ENCODE data around the gene NTM. TPM values are rescaled to one million over a fixed set of nuclear protein-coding genes. Genes with fewer than 3 reads are reported as not detected.

The NTM gene
- total RNA-seq, 1 experiment from 2014 or later: 9.9 TPM

GRCh38 chr11:131688048-131688693 is 317.8 kb downstream of the NTM start:
- Mint-ChIP-seq H3K9me3 (no peaks in the 10 kb centered on the region), H3K27me3 (ENCODE audit: low read depth) (peaks cover 44% of the 10 kb centered on the region)
- no CpG with 5 or more reads among the region's 34 CpGs for WGBS (ENCODE audit: extremely low coverage, insufficient read length, low lambda C conversion rate)

More at GRCh38 chr11:131688048-131688693, 317.8 kb downstream of the NTM start:
- Histone ChIP-seq H4K5ac (ENCODE audit: insufficient read length, low read depth, low read length) (no peak overlapping the region), H3K23ac (ENCODE audit: insufficient read length, low read depth, low read length) (no peak overlapping the region), H3K9me3 (ENCODE audit: control insufficient read depth, low read depth, low read length) (no peaks in the 10 kb centered on the region), H2BK15ac (ENCODE audit: low read depth, low read length) (no peak overlapping the region), H4K20me1 (ENCODE audit: control insufficient read depth, insufficient read depth, insufficient read length) (no peaks in the 10 kb centered on the region), H2AFZ (ENCODE audit: low read length) (no peak overlapping the region), H3T11ph (ENCODE audit: low read length) (no peak overlapping the region), H4K91ac (ENCODE audit: insufficient read length, low read depth, low read length) (no peak overlapping the region), H2BK5ac (ENCODE audit: insufficient read length, low read length) (no peak overlapping the region), H2AK5ac (ENCODE audit: insufficient read length, low read length) (no peak overlapping the region), H3K4ac (ENCODE audit: low read depth, low read length) (no peak overlapping the region), H2BK20ac (ENCODE audit: low read depth, low read length, poor library complexity, severe bottlenecking) (no peak overlapping the region), H3K27me3 (ENCODE audit: insufficient read depth, low read length) (no peaks in the 10 kb centered on the region; the same call in 1 of the 2 replicates), H3K14ac (ENCODE audit: insufficient read depth, low read length) (no peak overlapping the region), H3K27ac (ENCODE audit: insufficient read length, low read depth, low read length) (no peak overlapping the region), H3K4me2 (ENCODE audit: insufficient read depth, insufficient read length, low read length) (peak overlapping the region; percentile 37), H3K9ac (ENCODE audit: extremely low read depth, insufficient read length, low read length) (no peak overlapping the region), H4K8ac (replicated peaks; ENCODE audit: insufficient read length, low read depth, low read length) (no peak overlapping the region), H3K18ac (ENCODE audit: insufficient read length, low read depth, low read length) (no peak overlapping the region), H3K4me1 (ENCODE audit: insufficient read depth, low read length) (no peaks in the 10 kb centered on the region), H3K56ac (ENCODE audit: insufficient read length, low read depth, low read length) (no peak overlapping the region), H3K79me2 (ENCODE audit: insufficient read depth, low read length) (no peaks in the 10 kb centered on the region), H3K79me1 (ENCODE audit: insufficient read depth, low read depth, low read length, poor library complexity, severe bottlenecking) (no peaks in the 10 kb centered on the region), H2BK12ac (ENCODE audit: insufficient read length, low read depth, low read length) (no peak overlapping the region), H2BK120ac (ENCODE audit: low read depth, low read length, poor library complexity, severe bottlenecking) (no peak overlapping the region), H3K23me2 (ENCODE audit: insufficient read length, low read depth, low read length, poor library complexity, severe bottlenecking) (peaks cover 6% of the 10 kb centered on the region)
- no peak overlapping the region; a peak in 2 of 5 replicates for H3K4me3 Mint-ChIP-seq
- TF ChIP-seq CTCF (conservative IDR thresholded peaks at IDR 0.05): peak; percentile 94
- peak; percentile 81 for DNase-seq
- H3K4me1 Mint-ChIP-seq: peaks cover 10 to 22% of the 10 kb centered on the region in 2 experiments; a peak in 3 of 4 replicates
- H3K27ac Mint-ChIP-seq: peak overlapping the region in 1 of 3 experiments; percentile 59; a peak in 1 of 7 replicates
- H3K36me3 Mint-ChIP-seq (ENCODE audit: insufficient read depth in 1 of 3, low read depth in 3 of 3): no peaks in the 10 kb centered on the region
